Neural cell (in vitro differentiated cells): ENCODE data around the gene CAMK1D. TPM values are rescaled to one million over a fixed set of nuclear protein-coding genes. Genes with fewer than 3 reads are reported as not detected.

Source experiments
- H2AFZ ChIP-seq: fragments of 200-600, 300-800 bp; sonication (generic), shearing (Covaris generic); 2 replicates; pipeline ENCODE4 v1.6.0; 2014; ENCODE audit warnings: low read depth, mild to moderate bottlenecking, antibody characterized with exemption, low read length, moderate library complexity
- H3F3A ChIP-seq: fragments of 200-600 bp; shearing (Covaris generic); 2 replicates; pipeline ENCODE4 v1.6.1; 2016; ENCODE audit warnings: mild to moderate bottlenecking, moderate library complexity, mixed read lengths, antibody characterized with exemption, low read length; ENCODE audit not compliant: insufficient read depth, poor library complexity, severe bottlenecking
- H3K27ac ChIP-seq: fragments of 200-600, 300-800 bp; sonication (generic), shearing (Covaris generic); 2 replicates; pipeline ENCODE4 v1.5.1; 2014; ENCODE audit warnings: mild to moderate bottlenecking, low read length, moderate library complexity
- H3K27me3 ChIP-seq: fragments of 300-800, 200-600 bp; sonication (generic), shearing (Covaris generic); 2 replicates; pipeline ENCODE4 v1.6.0; 2014; ENCODE audit warnings: mild to moderate bottlenecking, low read depth, low read length, moderate library complexity; ENCODE audit not compliant: insufficient read depth
- H3K36me3 ChIP-seq: fragments of 300-800, 200-600 bp; sonication (generic), shearing (Covaris generic); 2 replicates; pipeline ENCODE4 v1.5.1; 2014; ENCODE audit warnings: mild to moderate bottlenecking, antibody characterized with exemption, low read length, moderate library complexity; ENCODE audit not compliant: insufficient read depth
- H3K4me2 ChIP-seq: fragments of 300-800, 200-600 bp; sonication (generic), shearing (Covaris generic); 2 replicates; pipeline ENCODE4 v1.6.0; 2014; ENCODE audit warnings: mild to moderate bottlenecking, low read length
- H3K4me3 ChIP-seq: fragments of 300-800, 200-600 bp; sonication (generic), shearing (Covaris generic); 2 replicates; pipeline ENCODE4 v1.5.1; 2014; ENCODE audit warnings: mild to moderate bottlenecking, low read length, moderate library complexity
- H3K79me2 ChIP-seq: fragments of 200-600 bp; shearing (Covaris generic); replicated peaks from 2 replicates; pipeline ENCODE4 v1.6.0; 2014; ENCODE audit warnings: mild to moderate bottlenecking, low read length, moderate library complexity; ENCODE audit not compliant: insufficient read depth
- H3K9ac ChIP-seq: fragments of 300-800, 200-600 bp; sonication (generic), shearing (Covaris generic); 2 replicates; pipeline ENCODE4 v1.6.1; 2016; ENCODE audit warnings: mild to moderate bottlenecking, low read length, mixed read lengths
- H3K9me2 ChIP-seq: fragments of 200-600 bp; shearing (Covaris generic); 2 replicates; pipeline ENCODE4 v1.6.1; 2016; ENCODE audit warnings: mild to moderate bottlenecking, low read length, mixed read lengths; ENCODE audit not compliant: insufficient read depth
- H3K9me3 ChIP-seq: fragments of 200-600, 300-800 bp; sonication (generic), shearing (Covaris generic); 2 replicates; pipeline ENCODE4 v1.6.1; 2016; ENCODE audit warnings: mild to moderate bottlenecking, mixed run types, low read length, moderate library complexity, mixed read lengths
- H4K20me1 ChIP-seq: fragments of 200-600 bp; shearing (Covaris generic); 2 replicates; pipeline ENCODE4 v1.6.1; 2016; ENCODE audit warnings: mild to moderate bottlenecking, mixed run types; ENCODE audit not compliant: insufficient read depth
- EP300 ChIP-seq: fragments of 450-650 bp; conservative IDR thresholded peaks from 2 replicates; pipeline ENCODE4 v1.6.1; 2014; ENCODE audit warnings: antibody characterized with exemption, mild to moderate bottlenecking, moderate library complexity; ENCODE audit not compliant: poor library complexity, severe bottlenecking
- EZH2 ChIP-seq: fragments of 200-600, 300-800 bp; shearing (Covaris generic), sonication (generic); IDR thresholded peaks from 2 replicates; pipeline ENCODE4 v1.6.1; 2014; ENCODE audit warnings: antibody characterized with exemption, low read length, borderline replicate concordance, mild to moderate bottlenecking; ENCODE audit not compliant: insufficient read depth, poor library complexity, severe bottlenecking
- MXI1 ChIP-seq: fragments of 450-650 bp; conservative IDR thresholded peaks from 2 replicates; pipeline ENCODE4 v1.6.1; 2014; ENCODE audit warnings: antibody characterized with exemption, mild to moderate bottlenecking; ENCODE audit not compliant: poor library complexity, severe bottlenecking
- POLR2AphosphoS5 ChIP-seq: IDR thresholded peaks from 2 replicates; pipeline ENCODE4 v1.6.1; 2012
- RAD21 ChIP-seq: fragments of 450-650 bp; conservative IDR thresholded peaks from 2 replicates; pipeline ENCODE4 v1.6.1; 2014; ENCODE audit warnings: antibody characterized with exemption, mild to moderate bottlenecking, moderate library complexity
- SMC3 ChIP-seq: fragments of 450-650 bp; conservative IDR thresholded peaks from 2 replicates; pipeline ENCODE4 v1.6.1; 2014; ENCODE audit warnings: antibody characterized with exemption, mild to moderate bottlenecking, moderate library complexity; ENCODE audit not compliant: poor library complexity
- TAF1 ChIP-seq: IDR thresholded peaks from 2 replicates; pipeline ENCODE4 v1.6.1; 2012; ENCODE audit warnings: low read depth
- polyA plus RNA-seq: library from polyadenylated mRNA; depleted of rRNA; stranded (reverse); fragments of >200 nt; gene quantifications from 2 replicates; pipeline ENCODE4 v1.2.3, GENCODE V29; 2014
- TF ChIP-seq, protein P1 (sequence below): IDR thresholded peaks from 2 replicates; pipeline ENCODE4 v1.6.1; 2012; ENCODE audit warnings: borderline replicate concordance
- TF ChIP-seq, protein P2 (sequence below): fragments of 450-650 bp; IDR thresholded peaks from 2 replicates; pipeline ENCODE4 v1.5.1; 2014; ENCODE audit warnings: antibody characterized with exemption, mild to moderate bottlenecking, moderate library complexity; ENCODE audit not compliant: poor library complexity, severe bottlenecking

CAMK1D gene
- polyA plus RNA-seq, 1 donor from 2014 or later: 13.8 TPM

DNA sequence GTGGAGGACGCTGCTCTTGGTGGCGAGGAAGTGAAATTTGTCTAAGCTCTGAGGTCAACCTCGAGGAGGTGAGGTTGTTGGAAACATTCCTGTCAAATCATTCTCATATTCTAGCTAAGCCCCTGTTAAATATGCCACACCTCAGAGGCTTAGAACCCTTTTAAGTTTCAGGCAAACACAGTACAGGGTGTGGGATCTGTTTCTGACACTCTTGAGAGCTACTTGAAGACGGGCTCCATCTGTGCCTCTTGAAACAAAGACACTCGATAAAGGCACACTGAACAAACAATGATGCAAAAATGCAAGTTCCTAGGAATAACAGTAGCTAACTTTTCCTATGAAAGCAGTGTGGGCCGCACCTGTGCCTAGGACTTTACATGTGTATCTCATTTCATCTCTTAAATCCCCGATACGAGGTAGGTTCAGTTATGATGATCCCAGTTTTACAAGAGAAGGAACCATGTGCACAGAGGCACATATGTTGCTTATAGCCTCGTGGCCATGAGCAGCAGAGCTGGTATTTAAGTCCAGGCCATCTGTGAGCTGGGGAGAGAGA lies 352.9 kb downstream of the CAMK1D start:
- Histone ChIP-seq H3K9ac (no peak overlapping the region), H3K36me3 (no peaks in the 10 kb centered on the region), H3K4me2 (no peak overlapping the region), H3K27ac (no peak overlapping the region), H3K9me3 (no peaks in the 10 kb centered on the region), H4K20me1 (no peaks in the 10 kb centered on the region), H3K79me2 (no peaks in the 10 kb centered on the region), H2AFZ (no peak overlapping the region), H3K4me3 (no peak overlapping the region), H3K9me2 (no peaks in the 10 kb centered on the region), H3K27me3 (no peaks in the 10 kb centered on the region), H3F3A (no peaks in the 10 kb centered on the region)
- TF ChIP-seq POLR2AphosphoS5: no peak
- TF ChIP-seq SMC3: no peak
- TF ChIP-seq EP300: no peak
- no peak for TF ChIP-seq EZH2
- no peak for TF ChIP-seq TAF1
- TF ChIP-seq, protein P1, sequence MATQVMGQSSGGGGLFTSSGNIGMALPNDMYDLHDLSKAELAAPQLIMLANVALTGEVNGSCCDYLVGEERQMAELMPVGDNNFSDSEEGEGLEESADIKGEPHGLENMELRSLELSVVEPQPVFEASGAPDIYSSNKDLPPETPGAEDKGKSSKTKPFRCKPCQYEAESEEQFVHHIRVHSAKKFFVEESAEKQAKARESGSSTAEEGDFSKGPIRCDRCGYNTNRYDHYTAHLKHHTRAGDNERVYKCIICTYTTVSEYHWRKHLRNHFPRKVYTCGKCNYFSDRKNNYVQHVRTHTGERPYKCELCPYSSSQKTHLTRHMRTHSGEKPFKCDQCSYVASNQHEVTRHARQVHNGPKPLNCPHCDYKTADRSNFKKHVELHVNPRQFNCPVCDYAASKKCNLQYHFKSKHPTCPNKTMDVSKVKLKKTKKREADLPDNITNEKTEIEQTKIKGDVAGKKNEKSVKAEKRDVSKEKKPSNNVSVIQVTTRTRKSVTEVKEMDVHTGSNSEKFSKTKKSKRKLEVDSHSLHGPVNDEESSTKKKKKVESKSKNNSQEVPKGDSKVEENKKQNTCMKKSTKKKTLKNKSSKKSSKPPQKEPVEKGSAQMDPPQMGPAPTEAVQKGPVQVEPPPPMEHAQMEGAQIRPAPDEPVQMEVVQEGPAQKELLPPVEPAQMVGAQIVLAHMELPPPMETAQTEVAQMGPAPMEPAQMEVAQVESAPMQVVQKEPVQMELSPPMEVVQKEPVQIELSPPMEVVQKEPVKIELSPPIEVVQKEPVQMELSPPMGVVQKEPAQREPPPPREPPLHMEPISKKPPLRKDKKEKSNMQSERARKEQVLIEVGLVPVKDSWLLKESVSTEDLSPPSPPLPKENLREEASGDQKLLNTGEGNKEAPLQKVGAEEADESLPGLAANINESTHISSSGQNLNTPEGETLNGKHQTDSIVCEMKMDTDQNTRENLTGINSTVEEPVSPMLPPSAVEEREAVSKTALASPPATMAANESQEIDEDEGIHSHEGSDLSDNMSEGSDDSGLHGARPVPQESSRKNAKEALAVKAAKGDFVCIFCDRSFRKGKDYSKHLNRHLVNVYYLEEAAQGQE: no peak

DNA sequence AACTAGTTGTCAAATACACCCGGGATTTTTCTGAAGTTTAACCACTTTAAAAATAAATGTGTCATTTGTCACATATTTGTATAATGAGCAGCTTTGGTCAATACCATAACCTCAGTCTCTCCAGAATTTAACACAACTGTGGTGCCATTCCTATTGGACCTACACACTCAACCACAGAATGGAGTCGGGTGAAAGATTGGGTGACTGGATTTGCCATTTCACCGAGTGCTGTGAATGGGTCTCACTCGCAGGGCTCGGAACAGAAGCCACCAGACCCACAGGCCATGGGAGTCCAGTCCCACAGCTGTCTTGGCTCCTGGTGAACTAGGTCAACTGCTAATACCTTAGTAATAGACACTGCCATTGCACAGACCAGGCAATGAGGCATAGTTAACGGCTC lies 353.8 kb downstream of the CAMK1D start:
- no peaks in the 10 kb centered on the region for H3K36me3 ChIP-seq
- H3K9me3 ChIP-seq: no peaks in the 10 kb centered on the region
- no peaks in the 10 kb centered on the region for H4K20me1 ChIP-seq
- no peak overlapping the region for H2AFZ ChIP-seq
- H3K4me2 ChIP-seq: no peak overlapping the region
- no peak overlapping the region for H3K27ac ChIP-seq
- no peak overlapping the region for H3K9ac ChIP-seq
- H3F3A ChIP-seq: no peaks in the 10 kb centered on the region
- TF ChIP-seq TAF1 (no peak), EZH2 (no peak), MXI1 (no peak)
- H3K27me3 ChIP-seq: no peaks in the 10 kb centered on the region
- H3K79me2 ChIP-seq: no peaks in the 10 kb centered on the region
- H3K4me3 ChIP-seq: no peak overlapping the region
- no peaks in the 10 kb centered on the region for H3K9me2 ChIP-seq

DNA sequence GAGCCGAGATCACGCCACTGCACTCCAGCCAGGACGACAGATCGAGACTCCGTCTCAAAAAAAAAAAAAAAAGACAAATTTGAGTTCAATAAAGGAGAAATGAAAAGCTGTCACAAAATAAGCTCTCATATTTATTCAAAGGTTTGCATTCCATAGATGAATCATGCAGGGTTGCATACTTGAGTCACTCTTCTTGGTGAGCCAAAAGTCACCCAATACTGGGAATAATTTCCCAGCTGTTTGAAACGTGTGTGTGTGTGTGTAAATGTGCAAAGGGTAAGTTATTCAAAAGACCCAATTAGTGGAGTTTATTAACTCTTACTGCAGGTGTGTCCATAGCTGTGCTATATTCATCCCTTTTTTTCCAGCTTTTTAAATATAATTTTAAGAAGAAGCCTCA lies 354.5 kb downstream of the CAMK1D start:
- Histone ChIP-seq H4K20me1 (no peaks in the 10 kb centered on the region), H3K9ac (no peak overlapping the region), H3K27ac (no peak overlapping the region), H3K36me3 (no peaks in the 10 kb centered on the region), H3K9me3 (no peaks in the 10 kb centered on the region), H3K4me2 (no peak overlapping the region), H3F3A (no peaks in the 10 kb centered on the region), H3K27me3 (no peaks in the 10 kb centered on the region), H2AFZ (no peak overlapping the region), H3K79me2 (no peaks in the 10 kb centered on the region), H3K4me3 (no peak overlapping the region), H3K9me2 (no peaks in the 10 kb centered on the region)
- TF ChIP-seq, protein P2, sequence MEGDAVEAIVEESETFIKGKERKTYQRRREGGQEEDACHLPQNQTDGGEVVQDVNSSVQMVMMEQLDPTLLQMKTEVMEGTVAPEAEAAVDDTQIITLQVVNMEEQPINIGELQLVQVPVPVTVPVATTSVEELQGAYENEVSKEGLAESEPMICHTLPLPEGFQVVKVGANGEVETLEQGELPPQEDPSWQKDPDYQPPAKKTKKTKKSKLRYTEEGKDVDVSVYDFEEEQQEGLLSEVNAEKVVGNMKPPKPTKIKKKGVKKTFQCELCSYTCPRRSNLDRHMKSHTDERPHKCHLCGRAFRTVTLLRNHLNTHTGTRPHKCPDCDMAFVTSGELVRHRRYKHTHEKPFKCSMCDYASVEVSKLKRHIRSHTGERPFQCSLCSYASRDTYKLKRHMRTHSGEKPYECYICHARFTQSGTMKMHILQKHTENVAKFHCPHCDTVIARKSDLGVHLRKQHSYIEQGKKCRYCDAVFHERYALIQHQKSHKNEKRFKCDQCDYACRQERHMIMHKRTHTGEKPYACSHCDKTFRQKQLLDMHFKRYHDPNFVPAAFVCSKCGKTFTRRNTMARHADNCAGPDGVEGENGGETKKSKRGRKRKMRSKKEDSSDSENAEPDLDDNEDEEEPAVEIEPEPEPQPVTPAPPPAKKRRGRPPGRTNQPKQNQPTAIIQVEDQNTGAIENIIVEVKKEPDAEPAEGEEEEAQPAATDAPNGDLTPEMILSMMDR: no peak
- TF ChIP-seq EP300 (no peak), SMC3 (no peak), TAF1 (no peak), POLR2AphosphoS5 (no peak), EZH2 (no peak), MXI1 (no peak), RAD21 (no peak)
- TF ChIP-seq, protein P1: no peak
